ENCODE measurements around the gene SLC9A8. TPM values are rescaled to one million over a fixed set of nuclear protein-coding genes. Genes with fewer than 3 reads are reported as not detected.
A peak's percentile ranks its signal among the peaks of the same experiment; 100 is the strongest.

The SLC9A8 gene
- total and polyA plus RNA-seq, 2 donors (not counting 1 experiment from before 2014, with no cell fraction given), result 17.8 to 29.7 TPM

GRCh38 chr20:49936153-49937026, 123.8 kb downstream of the SLC9A8 start, which contains the start of gene RNF114:
RNF114 (plus strand) TSS chr20:49936397; CDS start chr20:49936413, 16 bp downstream.
- H3K4me1 Mint-ChIP-seq, result peaks cover 49% of the 10 kb centered on the region
- intact Hi-C loops (cut with micrococcal nuclease), result loop anchor here (1.0 to 5.0 kb wide), 7 partner anchors 8 to 796 kb away; partner anchors contain the start of genes PARD6B, SLC9A8 and SPATA2
- peaks cover 58% of the 10 kb centered on the region for H3K79me2 ChIP-seq (ENCODE audit: control insufficient read depth, insufficient read depth, low read length)
- H3K27ac Mint-ChIP-seq, result peak within 1 kb of the TSS; percentile 93
- peaks cover 33 to 42% of the 10 kb centered on the region in 2 donors for H3K4me1 ChIP-seq (ENCODE audit: control insufficient read depth in 2 of 2, insufficient read depth in 2 of 2, low read length in 2 of 2)
- peak within 1 kb of the TSS; percentile 78 to 99 (median 94) for H3K4me3 ChIP-seq (ENCODE audit: control extremely low read depth in 1 of 5, extremely low read depth in 1 of 5, insufficient read depth in 1 of 5, low read depth in 2 of 5, low read length in 4 of 5)
- WGBS (ENCODE audit: insufficient coverage), result under 1% methylated on average over 78 of the region's 79 CpGs
- H3K36me3 ChIP-seq (replicated peaks in 1 of 2; ENCODE audit: control extremely low read depth in 1 of 2, control insufficient read depth in 1 of 2, extremely low read depth in 1 of 2, insufficient read depth in 2 of 2, low read length in 1 of 2), result peaks cover 1 to 8% of the 10 kb centered on the region in 2 experiments
- ATAC-seq (ENCODE audit: low read depth) (peak; percentile 93), DNase-seq (peak; percentile 93)
- peak within 1 kb of the TSS; percentile 90 for H2AFZ ChIP-seq (ENCODE audit: insufficient read depth, low read depth, low read length, poor library complexity, severe bottlenecking)
- ChIA-PET POLR2A (interaction anchor here (0.5 to 2.1 kb wide), 7 partner anchors 13 to 658 kb away, joined by 3 to 19 read pairs (median 4); partner anchors contain the start of genes PEDS1 and ZNFX1), CTCF (interaction anchor here (0.5 to 2.3 kb wide), 11 partner anchors 10 to 255 kb away, joined by 3 to 12 read pairs (median 4); partner anchors contain the start of gene CEBPB)
- peak within 1 kb of the TSS; percentile 89 to 90 for H3K27ac ChIP-seq (ENCODE audit: low read length in 2 of 2)
- H4K20me1 ChIP-seq (ENCODE audit: control insufficient read depth, insufficient read depth, low read length, poor library complexity, severe bottlenecking), result peaks cover 50% of the 10 kb centered on the region
- H3K27me3 ChIP-seq (replicated peaks in 1 of 4; ENCODE audit: control extremely low read depth in 1 of 4, control insufficient read depth in 3 of 4, insufficient read depth in 4 of 4, low read length in 3 of 4), result no peaks in the 10 kb centered on the region
- peak within 1 kb of the TSS; percentile 87 for H3K4me2 ChIP-seq (replicated peaks; ENCODE audit: low read depth, low read length, poor library complexity, severe bottlenecking)
- no peak for TF ChIP-seq EZH2 (IDR thresholded peaks at IDR 0.05; ENCODE audit: borderline replicate concordance, insufficient read depth, low read depth, low read length, poor library complexity, severe bottlenecking)
- no peak for TF ChIP-seq CTCF (IDR thresholded peaks at IDR 0.05)
- H3K9me3 Mint-ChIP-seq (ENCODE audit: insufficient read depth), result no peaks in the 10 kb centered on the region
- H3K9ac ChIP-seq (ENCODE audit: low read length), result peak within 1 kb of the TSS; percentile 98
- no peaks in the 10 kb centered on the region for H3K27me3 Mint-ChIP-seq
- H3K9me3 ChIP-seq (ENCODE audit: control extremely low read depth in 1 of 3, control insufficient read depth in 2 of 3, insufficient read depth in 1 of 3, low read length in 2 of 3), result no peaks in the 10 kb centered on the region
- peak within 1 kb of the TSS; percentile 99 for H3K4me3 Mint-ChIP-seq

Measured in B cell (primary cell).